ENCODE results near the gene CHST11. TPM values are rescaled to one million over a fixed set of nuclear protein-coding genes. Genes with fewer than 3 reads are reported as not detected.

The CHST11 gene
- polyA plus RNA-seq, 5 donors, result 8.6 to 17.1 (median 14.4) TPM

- DNase-seq, result no peak
These were observed 123.2 kb downstream of the CHST11 start for GRCh38 chr12:104579718-104580495.

GRCh38 chr12:104581005-104581570, 124.3 kb downstream of the CHST11 start:
- no peak for DNase-seq

- DNase-seq, result no peak
These were observed 126.0 kb downstream of the CHST11 start for GRCh38 chr12:104582739-104583138.

- DNase-seq, result no peak
These were observed 126.6 kb downstream of the CHST11 start for GRCh38 chr12:104583301-104583700.

GRCh38 chr12:104585448-104586055, 128.8 kb downstream of the CHST11 start:
- no peak for DNase-seq

- no peak for DNase-seq
These were observed 129.7 kb downstream of the CHST11 start for GRCh38 chr12:104586351-104586919.

GRCh38 chr12:104588047-104588920, 131.5 kb downstream of the CHST11 start:
- no peak for DNase-seq

GRCh38 chr12:104588921-104589590, 132.3 kb downstream of the CHST11 start:
- DNase-seq, result no peak

- DNase-seq, result no peak
These were observed 133.3 kb downstream of the CHST11 start for GRCh38 chr12:104590022-104590421.

GRCh38 chr12:104591257-104591885, 134.6 kb downstream of the CHST11 start:
- no peak for DNase-seq

- DNase-seq, result no peak
These were observed 136.7 kb downstream of the CHST11 start for GRCh38 chr12:104593482-104593881.

GRCh38 chr12:104596134-104596799, 139.5 kb downstream of the CHST11 start:
- DNase-seq, result peak in 1 of 2 donors; percentile 24

GRCh38 chr12:104596898-104597843, 140.4 kb downstream of the CHST11 start:
- DNase-seq, result no peak

GRCh38 chr12:104598342-104599271, 141.9 kb downstream of the CHST11 start:
- DNase-seq, result no peak

GRCh38 chr12:104599272-104600035, 142.7 kb downstream of the CHST11 start:
- DNase-seq, result no peak

GRCh38 chr12:104600036-104600712, 143.4 kb downstream of the CHST11 start:
- no peak for DNase-seq

All from right lung (tissue), 5 donors.